Caco-2 (cell line): ENCODE results near the gene TCF7L2. TPM values are rescaled to one million over a fixed set of nuclear protein-coding genes. Genes with fewer than 3 reads are reported as not detected.

ENCODE experiments used
- BruUV-seq: library from RNA; stranded (reverse); fragments of 400-500 nt; replicated peaks from 2 replicates; lab custom pipeline; 2021; lab: Mats Ljungman, UMichigan
- CTCF ChIA-PET: fragments of 300-600 bp; sonication (Branson Sonifier 250); formaldehyde crosslinking; loops from one replicate; lab custom pipeline; 2022; ENCODE audit warnings: antibody characterized with exemption; lab: Charles Lee
- POLR2A ChIA-PET: fragments of 300-600 bp; sonication (Branson Sonifier 250); formaldehyde crosslinking; loops from one replicate; lab custom pipeline; 2022; ENCODE audit warnings: antibody characterized with exemption; lab: Charles Lee
- DNase-seq, 2 experiments: peaks; one replicate each; pipeline versions ENCODE4 v3.0.0 to v3.0.0-alpha.2; 2020 to 2022
- H3K27me3 ChIP-seq: replicated peaks from 2 replicates; pipeline ENCODE4 v1.6.0; 2011; ENCODE audit warnings: low read length; ENCODE audit not compliant: control insufficient read depth, insufficient read depth
- H3K36me3 ChIP-seq: 2 replicates; pipeline ENCODE4 v1.5.1; 2011; ENCODE audit warnings: low read length; ENCODE audit not compliant: control insufficient read depth, insufficient read depth
- H3K4me1 ChIP-seq: fragments of 250-450 bp; sonication (Bioruptor Pico); 2 replicates; pipeline ENCODE4 v1.5.1; 2020; ENCODE audit warnings: mild to moderate bottlenecking
- H3K4me3 ChIP-seq: 2 replicates; pipeline ENCODE4 v1.5.1; 2011; ENCODE audit warnings: low read depth, mild to moderate bottlenecking, control low read depth, low read length
- H3K9me3 ChIP-seq: fragments of 250-450 bp; sonication (Bioruptor Pico); 2 replicates; pipeline ENCODE4 v1.5.1; 2020; ENCODE audit warnings: mild to moderate bottlenecking, moderate library complexity
- H3K27ac Mint-ChIP-seq: one replicate; pipeline ENCODE4 v1.8.0; 2022; ENCODE audit warnings: mixed read lengths; ENCODE audit not compliant: unreplicated experiment
- H3K27me3 Mint-ChIP-seq: one replicate; pipeline ENCODE4 v1.8.0; 2022; ENCODE audit warnings: mixed read lengths; ENCODE audit not compliant: insufficient read depth, unreplicated experiment
- H3K36me3 Mint-ChIP-seq: one replicate; pipeline ENCODE4 v1.8.0; 2022; ENCODE audit warnings: mild to moderate bottlenecking, mixed read lengths; ENCODE audit not compliant: insufficient read depth, unreplicated experiment
- H3K4me1 Mint-ChIP-seq: one replicate; pipeline ENCODE4 v1.8.0; 2022; ENCODE audit warnings: low read depth, mixed read lengths; ENCODE audit not compliant: unreplicated experiment
- H3K4me3 Mint-ChIP-seq: one replicate; pipeline ENCODE4 v1.8.0; 2022; ENCODE audit warnings: mild to moderate bottlenecking, moderate library complexity, mixed read lengths; ENCODE audit not compliant: unreplicated experiment
- H3K9me3 Mint-ChIP-seq: one replicate; pipeline ENCODE4 v1.8.0; 2022; ENCODE audit warnings: mixed read lengths; ENCODE audit not compliant: unreplicated experiment
- intact Hi-C: fragments of 100-400 bp; cut with micrococcal nuclease; formaldehyde crosslinking; loops from one replicate; pipeline ENCODE4 v1.10.0; 2022; ENCODE audit not compliant: unreplicated experiment
- total RNA-seq: library from RNA; stranded (reverse); gene quantifications from 2 replicates; pipeline ENCODE4 v1.2.3, GENCODE V29; 2022
- TF ChIP-seq, protein P1 (sequence below), 2 experiments: fragments of 200-600 bp in 1 of 2; IDR thresholded peaks; 1 replicate in 1 of 2; 2 replicates in 1 of 2; pipeline versions ENCODE4 v1.5.1 to v1.8.0; 2011 to 2022; ENCODE audit warnings: antibody characterized with exemption in 1 of 2, control low read depth in 1 of 2, inconsistent platforms in 1 of 2, low read depth in 1 of 2, low read length in 1 of 2, mild to moderate bottlenecking in 1 of 2, moderate library complexity in 1 of 2; ENCODE audit not compliant: insufficient read depth in 1 of 2, severe bottlenecking in 1 of 2, unreplicated experiment in 1 of 2

Gene TCF7L2
- total RNA-seq, 1 experiment from 2014 or later = 45.4 TPM

DNA sequence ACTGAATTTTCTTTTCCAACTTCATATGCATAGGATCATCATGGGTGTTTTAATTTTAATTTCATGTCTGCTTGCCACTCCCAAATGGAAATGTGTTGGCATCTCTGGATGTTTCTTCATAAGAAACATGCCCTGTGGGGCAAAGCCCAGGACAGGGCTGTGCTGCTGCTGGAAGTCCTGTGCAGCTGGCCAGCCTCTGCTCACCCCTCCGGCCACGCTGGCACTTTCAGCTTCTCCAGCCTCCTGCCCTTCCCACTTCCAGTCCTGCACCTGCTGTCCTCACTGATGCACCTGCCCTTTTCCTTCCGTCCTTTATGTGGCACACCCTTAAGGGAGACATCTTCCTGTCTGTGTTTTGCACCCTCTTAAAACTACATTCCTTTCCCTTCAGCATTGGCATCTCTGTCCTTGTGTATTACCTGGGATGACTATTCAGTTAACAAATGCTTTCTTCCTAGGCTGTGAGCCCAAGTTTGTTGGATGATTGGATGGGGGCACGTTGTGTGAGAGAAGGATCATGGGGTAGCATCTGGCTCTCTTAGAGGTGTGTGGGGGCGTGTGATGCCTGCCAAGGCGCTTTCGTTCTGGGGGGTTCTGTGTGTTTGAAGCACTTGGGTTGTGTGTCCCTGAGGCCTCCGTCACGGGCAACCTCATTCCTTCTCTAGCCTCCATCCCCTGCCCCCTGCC is 56.8 kb downstream of the TCF7L2 start:
- Histone ChIP-seq H3K36me3 (no peaks in the 10 kb centered on the region; the same call in none of the 2 replicates), H3K4me1 (peaks cover 40% of the 10 kb centered on the region), H3K9me3 (no peaks in the 10 kb centered on the region), H3K27me3 (no peaks in the 10 kb centered on the region), H3K4me3 (no peak overlapping the region)
- intact Hi-C loops = no loop called here
- CTCF ChIA-PET = interaction anchor here (0.7 kb wide), 1 partner anchor 277 kb away, joined by 4 read pairs; no protein-coding TSS in a partner anchor
- BruUV-seq = no TSS peak
- no peaks in the 10 kb centered on the region for H3K9me3 Mint-ChIP-seq
- H3K4me1 Mint-ChIP-seq = peaks cover 34% of the 10 kb centered on the region
- POLR2A ChIA-PET = no interaction called here
- H3K27me3 Mint-ChIP-seq = no peaks in the 10 kb centered on the region
- DNase-seq = no peak
- peaks cover 59% of the 10 kb centered on the region for H3K36me3 Mint-ChIP-seq
- no peak overlapping the region for H3K4me3 Mint-ChIP-seq
- TF ChIP-seq, protein P1, sequence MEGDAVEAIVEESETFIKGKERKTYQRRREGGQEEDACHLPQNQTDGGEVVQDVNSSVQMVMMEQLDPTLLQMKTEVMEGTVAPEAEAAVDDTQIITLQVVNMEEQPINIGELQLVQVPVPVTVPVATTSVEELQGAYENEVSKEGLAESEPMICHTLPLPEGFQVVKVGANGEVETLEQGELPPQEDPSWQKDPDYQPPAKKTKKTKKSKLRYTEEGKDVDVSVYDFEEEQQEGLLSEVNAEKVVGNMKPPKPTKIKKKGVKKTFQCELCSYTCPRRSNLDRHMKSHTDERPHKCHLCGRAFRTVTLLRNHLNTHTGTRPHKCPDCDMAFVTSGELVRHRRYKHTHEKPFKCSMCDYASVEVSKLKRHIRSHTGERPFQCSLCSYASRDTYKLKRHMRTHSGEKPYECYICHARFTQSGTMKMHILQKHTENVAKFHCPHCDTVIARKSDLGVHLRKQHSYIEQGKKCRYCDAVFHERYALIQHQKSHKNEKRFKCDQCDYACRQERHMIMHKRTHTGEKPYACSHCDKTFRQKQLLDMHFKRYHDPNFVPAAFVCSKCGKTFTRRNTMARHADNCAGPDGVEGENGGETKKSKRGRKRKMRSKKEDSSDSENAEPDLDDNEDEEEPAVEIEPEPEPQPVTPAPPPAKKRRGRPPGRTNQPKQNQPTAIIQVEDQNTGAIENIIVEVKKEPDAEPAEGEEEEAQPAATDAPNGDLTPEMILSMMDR (IDR thresholded peaks at IDR 0.05; ENCODE audit: insufficient read depth in 1 of 2, low read depth in 1 of 2, low read length in 1 of 2, severe bottlenecking in 1 of 2, unreplicated experiment in 1 of 2) = no peak
- peak overlapping the region; percentile 30 for H3K27ac Mint-ChIP-seq

DNA sequence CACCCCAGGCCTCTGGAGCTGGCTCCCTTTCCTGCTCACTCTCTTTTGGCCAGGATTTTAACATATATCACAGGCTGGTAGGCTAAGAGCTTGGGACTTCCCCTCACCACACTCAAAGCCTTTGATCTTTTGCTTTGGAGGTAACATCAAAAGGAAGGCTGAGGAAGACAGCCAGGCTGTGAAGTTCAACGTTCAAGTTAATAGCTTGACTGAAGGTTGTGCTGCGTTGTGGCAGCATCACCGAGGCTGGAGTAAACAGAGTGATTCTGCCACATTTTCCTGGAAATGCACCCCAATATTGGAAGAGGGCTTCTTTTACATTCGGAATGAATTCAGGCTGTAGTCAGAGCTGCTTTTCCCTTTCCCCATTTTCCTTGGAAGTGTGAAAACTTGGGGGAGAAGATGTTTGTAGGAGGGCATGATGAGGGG is 57.3 kb downstream of the TCF7L2 start:
- intact Hi-C loops = no loop called here
- BruUV-seq = no TSS peak
- Mint-ChIP-seq H3K4me3 (no peak overlapping the region), H3K9me3 (no peaks in the 10 kb centered on the region), H3K27me3 (no peaks in the 10 kb centered on the region), H3K27ac (peak overlapping the region; percentile 30), H3K36me3 (peaks cover 55% of the 10 kb centered on the region), H3K4me1 (peaks cover 40% of the 10 kb centered on the region)
- ChIA-PET CTCF (interaction anchor here (0.7 kb wide), 1 partner anchor 276 kb away, joined by 4 read pairs; no protein-coding TSS in a partner anchor), POLR2A (no interaction called here)
- Histone ChIP-seq H3K27me3 (no peaks in the 10 kb centered on the region), H3K9me3 (no peaks in the 10 kb centered on the region), H3K36me3 (no peaks in the 10 kb centered on the region; the same call in none of the 2 replicates), H3K4me3 (no peak overlapping the region), H3K4me1 (peaks cover 42% of the 10 kb centered on the region)
- DNase-seq = peak in 1 of 2 experiments; percentile 13
- TF ChIP-seq, protein P1 (IDR thresholded peaks at IDR 0.05; ENCODE audit: insufficient read depth in 1 of 2, low read depth in 1 of 2, low read length in 1 of 2, severe bottlenecking in 1 of 2, unreplicated experiment in 1 of 2) = no peak

DNA sequence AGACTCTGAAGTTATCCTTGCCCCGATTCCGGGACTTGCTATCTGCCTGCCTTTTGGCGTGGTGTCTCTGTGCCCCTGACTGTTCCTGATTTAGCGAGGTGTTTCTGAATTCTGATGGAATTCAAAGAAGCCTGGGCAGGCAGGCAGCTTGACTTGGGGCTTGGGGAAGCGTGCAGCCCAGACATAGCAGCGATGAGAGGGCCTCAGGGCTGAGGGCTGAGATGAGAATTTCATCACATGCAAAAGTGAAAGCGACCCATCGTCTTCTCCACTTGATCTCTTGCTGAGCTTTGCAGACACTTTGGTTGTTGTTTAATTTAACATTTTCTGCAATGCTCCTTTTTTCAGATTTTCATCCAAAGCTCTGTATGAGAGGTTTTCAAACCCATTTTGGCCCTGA is 57.8 kb downstream of the TCF7L2 start:
- H3K36me3 ChIP-seq = peaks cover 1% of the 10 kb centered on the region
- Mint-ChIP-seq H3K27me3 (no peaks in the 10 kb centered on the region), H3K4me3 (no peak overlapping the region), H3K9me3 (no peaks in the 10 kb centered on the region), H3K36me3 (peaks cover 53% of the 10 kb centered on the region), H3K27ac (no peak overlapping the region), H3K4me1 (peaks cover 42% of the 10 kb centered on the region)
- TF ChIP-seq, protein P1 (IDR thresholded peaks at IDR 0.05; ENCODE audit: insufficient read depth in 1 of 2, low read depth in 1 of 2, low read length in 1 of 2, severe bottlenecking in 1 of 2, unreplicated experiment in 1 of 2) = no peak
- POLR2A ChIA-PET = no interaction called here
- no peak for DNase-seq
- peaks cover 42% of the 10 kb centered on the region for H3K4me1 ChIP-seq
- H3K9me3 ChIP-seq = no peaks in the 10 kb centered on the region
- CTCF ChIA-PET = interaction anchor here (0.7 kb wide), 1 partner anchor 276 kb away, joined by 4 read pairs; no protein-coding TSS in a partner anchor
- no TSS peak for BruUV-seq
- H3K27me3 ChIP-seq = no peaks in the 10 kb centered on the region
- H3K4me3 ChIP-seq = no peak overlapping the region
- intact Hi-C loops = no loop called here
